Inferior parietal cortex (tissue), 1 donor: ENCODE data around the gene ITPR1.

Source experiments
- DNase-seq: peaks from one replicate; pipeline ENCODE4 v3.0.0-alpha.2; 2016; ENCODE audit errors: extremely low spot score

Gene ITPR1

DNA sequence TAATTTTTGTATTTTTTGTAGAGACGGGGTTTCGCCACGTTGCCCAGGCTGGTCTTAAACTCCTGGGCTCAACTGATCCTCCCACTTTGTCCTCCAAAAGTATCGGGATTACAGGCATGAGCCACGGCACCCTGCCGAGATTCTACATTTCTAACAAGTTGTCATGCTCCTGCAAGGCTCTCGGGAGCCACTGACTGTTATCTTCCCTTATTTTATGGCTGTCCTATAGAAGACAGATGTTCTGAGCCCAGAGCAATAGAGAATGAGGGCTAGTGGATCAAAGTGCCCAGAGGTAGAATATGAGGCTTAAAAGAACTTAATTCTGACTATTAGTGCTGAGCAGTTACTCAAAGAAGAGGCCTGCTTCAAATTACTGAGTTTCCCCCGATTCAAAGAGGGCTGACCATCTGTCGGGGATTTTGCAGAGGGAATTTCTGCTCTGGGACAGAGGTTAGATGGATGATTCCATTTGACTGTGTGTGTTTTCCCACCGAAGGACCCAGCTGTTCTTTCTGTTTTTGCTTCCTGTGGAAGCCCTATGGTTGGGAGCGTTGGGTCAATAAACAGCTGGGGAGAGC lies 39.5 kb downstream of the ITPR1 start:
- DNase-seq, result no peak

DNA sequence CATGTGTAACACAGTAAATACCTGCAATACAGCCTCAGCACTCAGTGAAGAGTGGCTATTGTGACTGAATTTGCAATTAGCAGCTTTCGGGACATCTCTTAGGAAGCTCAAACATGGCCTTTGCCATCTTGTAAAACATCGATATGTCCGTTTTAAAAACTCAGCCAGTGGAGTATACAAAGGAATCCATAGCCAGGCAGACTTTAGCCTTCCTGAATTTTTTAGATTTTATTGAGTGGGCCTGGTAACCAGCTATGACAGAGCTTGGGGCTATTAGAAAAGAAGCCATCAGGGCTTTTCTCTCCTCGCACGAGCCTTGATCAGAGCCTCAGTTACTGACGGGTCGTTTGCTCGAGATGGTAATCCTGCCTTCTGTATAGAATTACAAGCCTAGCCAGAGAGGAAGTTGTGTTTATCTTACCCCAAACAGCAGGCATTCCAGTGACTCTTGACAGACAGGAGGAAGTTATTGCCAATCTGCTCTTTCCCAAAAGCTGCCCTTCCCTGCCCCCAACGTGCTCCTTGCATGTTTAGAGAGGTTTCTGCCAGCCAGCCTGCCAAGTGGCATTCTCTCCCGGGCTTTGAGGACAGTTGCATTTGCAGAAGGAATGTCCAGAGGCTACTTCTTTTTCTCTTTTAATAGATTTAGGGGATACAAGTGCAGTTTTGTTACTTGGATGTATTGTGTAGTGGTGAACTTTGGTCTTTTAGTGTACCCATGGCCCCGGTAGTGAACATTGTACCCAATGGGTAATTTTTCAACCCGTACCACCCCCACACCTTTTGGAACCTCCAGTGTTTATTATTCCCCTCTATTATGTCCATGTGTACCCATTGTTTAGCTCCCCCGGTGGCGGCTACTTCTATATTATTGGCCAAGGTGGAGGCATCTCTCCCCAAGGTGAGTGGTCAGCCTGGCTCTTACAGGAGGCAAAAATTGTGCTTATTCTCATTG lies 40.6 kb downstream of the ITPR1 start:
- DNase-seq, result peak; percentile 45

DNA sequence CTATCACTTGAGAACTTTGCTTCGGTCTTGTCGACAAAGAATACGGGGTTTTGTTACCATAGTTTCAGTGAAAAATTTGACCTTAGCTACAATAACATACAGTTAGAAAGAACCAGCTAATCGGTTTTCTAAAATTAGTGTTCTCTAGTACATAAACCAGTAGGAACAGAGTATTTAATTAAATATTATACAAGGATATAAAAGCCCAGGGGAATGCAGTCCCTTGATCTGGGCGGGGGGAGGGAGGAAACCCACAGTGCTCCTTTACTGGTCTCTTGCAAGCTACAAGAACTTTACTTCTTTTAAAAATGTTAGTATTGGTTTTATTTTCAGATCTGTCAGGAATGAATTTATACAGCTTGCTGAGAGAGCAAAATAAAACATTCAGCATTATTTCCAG lies 41.8 kb downstream of the ITPR1 start:
- DNase-seq, result no peak

DNA sequence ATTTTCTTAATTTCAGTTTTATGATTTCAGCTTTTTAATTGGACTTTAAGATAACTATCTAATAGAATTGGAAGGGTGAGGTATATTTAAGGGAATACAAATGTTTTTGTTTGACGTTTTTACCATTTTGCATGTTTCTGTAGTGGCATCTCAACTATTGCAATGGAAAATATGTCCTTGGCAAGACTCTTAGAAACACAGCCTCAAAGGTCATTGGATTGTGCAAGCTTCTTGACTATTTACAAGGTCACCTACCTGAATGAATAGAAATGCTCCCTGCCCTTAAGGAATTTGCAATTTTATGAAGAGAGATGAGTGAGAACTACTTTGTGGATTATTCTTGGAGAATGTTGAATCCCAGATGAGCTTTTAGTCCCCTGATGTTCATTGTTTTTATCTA lies 43.1 kb downstream of the ITPR1 start:
- no peak for DNase-seq

DNA sequence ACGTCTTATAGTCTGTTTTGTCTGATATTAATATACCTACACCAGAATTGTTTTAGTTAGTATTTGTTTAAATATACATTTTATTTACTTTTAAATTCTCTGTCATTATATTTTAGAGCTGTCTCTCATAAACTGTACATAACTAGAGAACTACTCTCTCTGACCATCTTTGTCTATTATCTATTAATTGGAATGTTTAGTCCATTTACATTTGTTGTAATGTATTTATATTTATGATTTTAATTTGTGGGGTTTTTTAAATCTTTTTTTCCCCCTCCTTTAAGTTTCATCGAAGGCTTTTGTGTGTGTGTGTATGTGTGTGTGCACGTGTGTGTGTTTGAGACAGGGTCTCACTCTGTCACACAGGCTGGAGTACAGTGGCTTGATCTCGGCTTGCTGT lies 47.1 kb downstream of the ITPR1 start:
- no peak for DNase-seq

DNA sequence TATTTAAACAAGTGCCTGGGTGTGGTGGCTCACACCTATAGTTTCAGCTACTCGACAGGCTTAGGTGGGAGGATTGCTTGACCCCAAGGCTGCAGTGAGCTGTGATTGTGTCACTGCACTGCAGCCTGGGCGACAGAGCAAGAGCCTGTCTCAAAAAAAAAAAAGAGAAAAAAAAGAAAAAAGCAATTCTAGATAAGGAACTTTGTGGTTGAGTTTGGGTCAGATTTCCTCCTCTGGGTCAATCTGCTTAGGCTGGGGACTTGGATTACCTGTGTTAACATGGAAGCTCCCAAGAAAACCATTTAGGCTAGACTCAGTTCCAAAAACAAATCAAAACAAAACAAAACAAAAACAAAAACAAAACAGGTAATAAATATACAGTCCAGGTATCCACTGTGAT lies 50.0 kb downstream of the ITPR1 start:
- no peak for DNase-seq

DNA sequence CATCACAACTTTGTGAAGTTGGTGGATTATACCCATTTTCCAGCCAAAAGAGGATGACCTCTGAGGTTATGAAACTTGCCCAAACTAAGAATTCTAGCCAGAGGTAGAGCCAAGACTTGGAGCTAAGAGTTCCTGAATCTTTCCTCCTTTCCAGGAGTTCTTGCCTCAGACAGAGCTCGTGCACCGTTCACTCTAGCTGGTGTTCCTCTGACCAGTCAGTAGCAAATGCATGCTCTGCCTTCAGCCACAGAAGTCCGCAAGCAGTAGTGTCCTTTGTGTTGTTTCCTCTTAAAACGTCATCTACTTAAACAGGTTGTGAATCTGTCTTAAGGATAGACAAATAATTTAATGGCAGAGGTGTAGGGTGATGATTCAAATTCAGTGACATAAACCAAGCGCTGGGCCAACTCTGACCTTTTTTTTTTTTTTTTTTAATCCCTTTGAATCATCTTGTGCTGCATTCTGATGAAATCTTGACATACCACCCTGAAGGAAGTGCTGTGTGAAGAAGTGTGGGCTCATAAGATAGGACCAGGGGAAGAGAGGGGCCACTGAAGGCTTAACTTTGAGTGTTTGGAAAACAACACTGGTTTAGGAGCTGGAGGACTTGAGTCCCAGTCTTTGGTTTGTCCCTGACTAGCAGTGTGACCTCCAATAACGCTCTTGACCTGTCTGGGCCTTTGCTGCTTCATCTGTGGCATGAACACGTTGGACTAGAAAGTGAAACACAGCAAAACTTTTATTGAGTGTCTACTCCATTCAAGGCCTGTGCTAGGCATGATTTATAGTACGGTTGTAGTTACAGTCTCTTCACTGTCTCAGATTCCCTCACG lies 53.4 kb downstream of the ITPR1 start:
- DNase-seq, result no peak

DNA sequence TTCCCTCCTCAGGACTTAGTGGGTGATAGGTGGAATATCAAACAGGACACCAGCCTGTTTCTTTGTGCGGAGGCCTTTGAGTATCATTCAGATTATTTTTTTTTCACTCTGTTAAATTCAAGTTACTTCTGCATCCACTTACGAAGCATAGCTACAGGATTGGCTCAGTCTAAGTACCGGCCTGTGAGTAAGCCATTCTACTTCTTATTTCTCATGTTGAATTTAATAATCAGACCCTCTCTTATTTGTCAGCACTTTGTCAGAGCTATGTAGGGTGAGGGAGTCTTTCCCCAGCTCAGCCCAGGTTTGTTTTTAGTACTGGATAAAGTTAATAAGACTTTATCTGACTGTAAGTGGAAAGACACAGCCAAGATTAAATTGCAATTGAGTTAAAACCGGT lies 54.7 kb downstream of the ITPR1 start:
- no peak for DNase-seq

DNA sequence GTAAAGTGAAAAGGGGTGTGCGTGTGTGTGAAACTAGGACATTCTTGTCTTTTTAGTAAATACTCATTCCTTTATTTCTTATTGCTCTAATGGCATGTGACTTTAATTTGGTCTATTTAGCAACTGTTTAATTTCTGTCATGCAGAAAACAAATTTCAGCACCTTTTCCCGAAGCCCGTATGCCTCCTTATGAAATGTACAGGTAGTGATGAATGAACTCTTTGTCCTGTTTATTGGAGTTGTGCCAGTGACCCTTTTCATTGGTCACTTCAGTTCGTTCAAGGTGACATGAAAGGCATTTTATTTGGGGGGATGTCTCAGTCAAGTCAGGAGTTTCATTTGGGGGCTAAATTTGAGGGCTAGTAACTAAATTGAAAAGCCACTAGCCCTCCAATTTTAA lies 55.2 kb downstream of the ITPR1 start:
- DNase-seq, result no peak

DNA sequence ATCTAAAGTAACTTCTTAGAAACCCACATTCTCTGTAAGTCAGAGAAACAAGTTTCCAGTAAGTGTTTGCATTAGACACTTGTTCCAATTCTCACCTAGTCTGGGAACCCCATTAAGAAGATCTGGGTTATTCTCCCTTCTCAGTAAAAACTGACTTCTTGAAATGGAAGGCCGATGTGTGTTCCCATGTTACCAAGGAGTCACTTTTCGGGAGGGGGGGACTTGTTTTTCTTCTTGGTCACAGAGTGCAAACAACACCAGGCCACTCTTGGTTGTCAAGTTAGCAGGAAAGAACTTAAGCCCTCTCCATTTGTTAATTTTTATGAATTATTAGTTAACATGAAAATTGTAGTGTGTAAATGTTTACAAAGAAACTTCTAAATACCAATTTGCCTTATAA lies 55.6 kb downstream of the ITPR1 start:
- no peak for DNase-seq

DNA sequence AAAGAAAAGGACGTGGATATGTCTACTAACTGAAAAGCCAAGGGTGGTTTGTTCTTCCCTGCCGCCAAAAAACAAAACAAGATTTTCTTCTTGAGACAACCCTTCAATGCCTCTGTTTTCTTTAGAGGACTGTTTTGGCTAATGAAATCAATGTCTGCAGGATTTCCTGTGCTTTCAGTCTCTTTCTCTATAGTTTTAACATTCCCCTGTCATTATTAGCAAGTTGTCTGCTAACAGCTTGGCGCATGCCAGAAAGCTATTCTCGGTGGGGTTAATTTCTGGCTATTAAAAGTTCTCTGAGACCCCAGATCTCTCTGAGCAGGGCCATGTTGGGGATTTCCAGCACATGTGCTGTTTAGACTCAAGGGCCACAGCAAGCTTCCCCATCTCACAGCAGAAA lies 56.7 kb downstream of the ITPR1 start:
- DNase-seq, result no peak

DNA sequence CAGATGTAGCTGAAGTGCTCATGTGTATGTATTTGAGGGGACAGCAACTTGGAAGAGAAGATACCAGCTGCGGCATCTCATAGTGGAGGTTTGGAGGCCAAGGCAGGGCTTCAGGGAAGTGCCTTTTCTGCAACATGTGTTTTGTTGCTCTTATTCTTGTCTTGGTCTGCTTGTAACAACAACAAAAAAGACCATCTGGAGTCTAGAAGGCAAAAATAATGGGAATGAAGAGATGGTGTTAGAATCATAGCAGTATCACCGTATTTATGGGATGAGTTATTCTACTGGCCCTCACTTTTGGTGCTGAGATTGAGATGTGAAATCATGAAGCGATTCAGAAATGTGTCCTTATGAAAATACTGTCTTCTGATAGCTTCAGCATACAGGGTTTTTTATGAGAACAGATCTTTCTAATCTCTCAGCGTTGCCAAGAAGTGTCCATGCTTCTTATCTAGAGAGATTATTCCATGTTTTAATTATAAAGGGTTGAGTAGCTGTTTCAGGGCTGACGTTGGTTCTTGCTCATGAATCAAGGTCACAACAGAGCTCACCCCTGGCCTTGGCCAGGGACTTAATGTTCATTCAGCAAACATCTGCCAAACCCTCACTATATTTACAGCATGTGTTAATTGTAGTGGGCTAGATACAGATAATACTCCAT lies 58.0 kb downstream of the ITPR1 start:
- no peak for DNase-seq

DNA sequence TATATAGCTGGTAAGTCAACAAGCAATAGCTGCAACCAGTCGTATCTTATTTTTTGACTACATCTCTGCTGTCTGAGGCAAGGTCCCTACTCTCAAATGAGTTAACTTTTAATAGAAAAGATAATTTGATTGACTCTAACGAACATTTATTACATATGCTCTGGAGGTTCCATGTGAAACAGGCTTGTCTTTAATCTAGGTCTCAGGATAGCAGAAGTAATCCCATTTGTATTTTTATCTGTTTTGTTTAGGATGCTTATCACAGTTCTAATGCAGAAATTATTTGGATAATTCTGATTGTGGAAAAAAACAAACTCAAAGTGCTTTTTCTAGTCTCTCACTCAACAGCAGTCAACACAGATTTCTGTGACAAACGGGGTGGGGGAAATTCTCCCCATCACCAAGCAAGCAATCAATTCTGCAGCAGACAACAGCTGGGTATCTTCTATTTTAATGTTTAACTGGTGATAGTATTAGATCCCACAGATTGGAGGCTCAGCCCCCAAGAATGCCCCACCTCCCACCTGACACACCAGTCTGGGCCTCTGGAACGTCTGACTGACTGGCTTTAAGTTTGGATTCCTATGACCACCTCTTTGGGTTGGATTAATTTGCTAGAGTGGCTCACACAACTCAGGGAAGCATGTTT lies 58.8 kb downstream of the ITPR1 start:
- DNase-seq, result no peak

DNA sequence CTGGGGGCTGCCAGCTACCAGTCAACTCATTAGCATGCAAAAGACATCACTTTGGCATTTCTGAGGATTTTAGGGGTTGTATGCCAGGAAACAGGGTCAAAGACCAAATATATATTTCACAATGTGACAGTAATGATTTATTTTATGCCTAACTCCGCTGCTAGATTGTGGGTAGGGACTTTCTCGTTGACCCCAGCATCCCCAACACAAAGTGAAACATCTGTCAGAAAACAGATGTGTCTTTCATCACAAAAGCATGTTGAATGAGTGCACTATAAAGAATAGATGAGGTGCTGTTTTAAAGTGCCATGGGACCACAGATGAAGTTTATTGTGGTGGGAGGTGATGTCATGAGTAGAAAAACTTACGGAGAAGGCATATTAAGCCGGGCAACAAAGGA lies 59.7 kb downstream of the ITPR1 start:
- DNase-seq, result no peak

DNA sequence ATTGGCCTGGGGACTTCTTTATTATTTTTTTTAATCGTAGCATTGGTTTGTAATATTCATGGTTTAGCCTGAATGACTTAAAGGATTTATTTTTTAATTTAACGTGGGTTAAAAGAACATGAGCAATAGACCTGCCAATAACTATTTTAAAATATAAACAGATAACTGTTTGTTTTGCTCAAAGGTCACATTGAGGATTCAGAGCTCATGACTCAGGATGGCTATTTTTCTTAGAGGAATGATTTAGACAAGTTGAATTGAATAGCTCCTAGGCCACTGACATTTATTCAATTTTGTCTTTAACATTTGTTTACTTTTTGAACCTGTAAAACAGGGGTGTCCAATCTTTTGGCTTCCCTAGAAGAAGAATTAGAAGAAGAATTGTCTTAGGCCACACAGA lies 68.5 kb downstream of the ITPR1 start:
- no peak for DNase-seq

DNA sequence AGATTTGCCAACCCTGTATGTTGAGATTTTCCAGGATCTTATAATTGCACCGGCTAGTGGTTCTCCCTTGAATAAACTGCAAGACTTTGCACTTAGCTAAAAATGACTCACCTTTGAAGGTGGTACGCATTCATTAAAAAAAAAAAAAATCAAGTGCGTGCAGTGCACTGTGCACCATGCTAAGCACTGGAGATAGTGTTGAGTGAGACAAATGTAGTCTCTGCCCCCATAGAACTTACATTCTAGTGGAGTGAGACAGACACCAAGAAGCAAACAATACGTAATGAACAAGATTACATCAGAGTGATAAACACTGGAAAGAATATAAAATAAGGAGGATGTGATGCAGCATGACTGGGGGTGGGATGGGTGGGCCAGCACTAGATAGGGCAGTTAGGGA lies 69.4 kb downstream of the ITPR1 start:
- DNase-seq, result no peak

DNA sequence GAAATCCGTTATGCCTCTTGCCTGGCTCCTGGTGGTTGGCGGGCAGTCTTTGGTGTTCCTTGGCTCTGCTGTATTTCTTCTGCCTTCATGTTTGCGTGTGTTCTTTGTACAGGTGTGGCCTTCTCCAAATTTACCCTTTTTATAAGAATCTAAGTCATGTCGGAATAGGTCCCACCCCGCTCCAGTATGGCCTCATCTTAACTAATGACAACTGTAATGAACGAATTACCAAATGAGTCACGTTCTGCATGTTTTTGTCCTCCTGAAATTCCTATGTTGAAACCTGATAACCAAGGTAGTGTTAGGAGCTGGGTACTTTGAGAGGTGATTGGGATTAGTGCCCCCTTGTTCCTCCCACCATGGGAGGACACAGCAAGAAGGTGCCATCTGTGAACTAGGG lies 71.1 kb downstream of the ITPR1 start:
- DNase-seq, result no peak

DNA sequence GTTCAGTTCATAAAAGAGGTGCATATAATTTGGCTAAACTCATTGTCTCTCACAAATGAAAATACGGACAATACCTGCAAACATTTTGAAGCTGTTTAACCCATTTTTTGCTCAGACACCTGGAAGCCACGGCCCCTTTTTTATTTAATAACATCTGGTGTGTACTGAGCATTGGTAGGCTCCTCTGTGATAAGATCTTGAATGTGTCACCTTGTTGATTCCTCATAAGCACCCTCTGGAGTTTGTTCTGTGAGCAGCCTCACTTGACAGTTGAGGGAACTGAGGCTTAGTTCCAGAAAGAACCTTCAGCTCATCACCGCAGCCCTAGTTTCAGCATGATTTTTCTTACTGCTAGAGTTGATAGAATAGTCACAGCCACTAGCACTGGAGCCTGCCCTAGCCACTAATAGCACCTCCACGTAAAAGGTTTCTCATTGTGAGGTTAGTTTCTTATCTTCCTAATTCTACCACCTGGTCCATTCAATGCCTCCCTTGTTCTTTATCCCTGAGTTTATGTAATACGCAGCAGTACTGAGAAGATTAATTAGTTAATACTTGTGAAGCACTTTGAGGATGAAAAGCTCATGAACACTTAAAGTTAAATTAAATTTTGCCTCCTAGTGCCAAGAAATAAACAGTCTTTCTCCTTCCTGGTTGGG lies 71.9 kb downstream of the ITPR1 start:
- DNase-seq, result no peak

DNA sequence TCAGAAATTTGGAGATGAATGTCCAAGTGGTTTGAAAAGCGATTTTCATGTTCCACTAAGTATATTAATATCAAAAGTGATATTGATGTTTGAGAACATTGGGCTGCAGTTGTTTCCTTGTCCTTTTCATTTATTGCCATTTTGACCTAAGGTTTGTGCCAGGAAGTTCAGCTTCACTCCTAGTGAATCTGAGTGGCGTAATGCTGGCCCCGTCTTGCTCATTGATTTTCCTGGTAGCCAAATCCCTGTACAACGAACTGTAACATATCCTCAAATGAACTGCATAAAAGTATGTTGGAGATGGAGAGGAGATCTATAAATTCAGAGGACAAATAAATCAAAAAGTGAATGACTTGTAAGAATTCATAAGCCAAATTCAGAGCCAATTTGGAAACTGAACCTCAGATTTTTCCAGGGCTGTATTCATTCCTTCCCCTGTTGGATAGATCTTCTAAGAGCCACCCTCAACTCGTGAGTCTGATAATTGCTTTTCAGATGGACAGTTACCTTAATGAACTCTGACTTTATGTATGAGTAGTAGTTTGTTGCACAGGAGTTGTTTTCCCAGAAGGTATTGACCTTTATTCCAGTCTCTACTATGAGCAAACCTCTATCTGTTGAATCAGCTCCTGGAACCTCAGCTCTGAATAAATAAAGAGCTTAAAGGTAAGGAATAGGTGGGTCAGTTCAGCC lies 72.8 kb downstream of the ITPR1 start:
- no peak for DNase-seq

DNA sequence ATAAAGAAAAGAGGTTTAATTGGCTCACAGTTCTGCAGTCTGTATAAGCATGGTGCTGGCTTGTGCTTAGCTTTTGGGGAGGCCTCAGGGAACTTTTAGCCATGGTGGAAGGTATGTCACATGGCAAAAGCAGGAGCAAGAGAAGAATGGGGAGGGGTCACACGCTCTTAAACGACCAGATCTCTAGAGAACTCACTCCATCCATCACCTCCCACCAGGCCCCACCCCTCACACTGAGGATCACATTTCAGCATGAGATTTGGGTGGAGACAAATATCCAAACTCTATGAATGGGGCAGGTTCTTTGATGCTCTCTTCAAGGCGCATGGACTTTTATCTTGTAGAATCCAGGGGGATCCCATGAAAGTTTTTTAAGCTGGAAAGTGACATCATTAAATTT lies 75.7 kb downstream of the ITPR1 start:
- no peak for DNase-seq
